Body of pancreas (tissue), 4 donors: ENCODE measurements around the gene SLC6A3. TPM values are rescaled to one million over a fixed set of nuclear protein-coding genes. Genes with fewer than 3 reads are reported as not detected.

Experiments used
- ATAC-seq: fragments of 150-250 bp; one replicate; pipeline ENCODE4 v1.9.1; 2016
- DNase-seq, 4 donors: peaks; one replicate each; pipeline ENCODE4 v3.0.0-alpha.2; 2019
- H3K27ac ChIP-seq, 4 donors: fragments of 200-600 bp; sonication (generic); 1 replicate in 3 of 4; 2 replicates in 1 of 4; pipeline versions ENCODE4 v1.5.1 to v1.6.1; 2016 to 2019; ENCODE audit warnings: mild to moderate bottlenecking in 1 of 4, mixed read lengths in 1 of 4, moderate library complexity in 1 of 4
- H3K27me3 ChIP-seq, 2 donors: fragments of 200-600 bp; sonication (generic); one replicate each; pipeline ENCODE4 v1.6.0; 2016; ENCODE audit warnings: mild to moderate bottlenecking in 1 of 2
- H3K36me3 ChIP-seq, 2 donors: fragments of 200-600 bp; sonication (generic); replicated peaks in 1 of 2; 2 replicates each; pipeline ENCODE4 v1.5.1; 2016; ENCODE audit warnings: low read depth in 2 of 2; ENCODE audit not compliant: insufficient read depth in 1 of 2
- H3K4me1 ChIP-seq: fragments of 200-600 bp; sonication (generic); one replicate; pipeline ENCODE4 v1.6.0; 2016
- H3K4me3 ChIP-seq, 2 donors: fragments of 200-600 bp; sonication (generic); 1 replicate in 1 of 2; 2 replicates in 1 of 2; pipeline ENCODE4 v1.5.1; 2016 to 2019
- H3K9me3 ChIP-seq, 3 donors: fragments of 200-600 bp; sonication (generic); 1 replicate in 2 of 3; 2 replicates in 1 of 3; pipeline ENCODE4 v1.5.1; 2016
- CTCF ChIP-seq, 7 experiments: fragments of 450-650 bp in 4 of 7; fragments of 200-600 bp in 3 of 7; sonication (generic) in 3 of 7; IDR thresholded peaks; one replicate each; pipeline ENCODE4 v1.5.1; 2016 to 2019; ENCODE audit warnings: antibody characterized with exemption in 7 of 7
- POLR2A ChIP-seq, 3 donors: fragments of 450-650 bp; IDR thresholded peaks; one replicate each; pipeline ENCODE4 v1.6.1; 2016; ENCODE audit warnings: antibody characterized with exemption in 3 of 3, mild to moderate bottlenecking in 2 of 3
- WGBS, 2 donors: methylation state at CpG; one replicate each; pipeline ENCODE4 v1.1.5; 2017; 5-methylcytosine and 5-hydroxymethylcytosine counted together
- intact Hi-C: fragments of 100-400 bp; cut with DNase I; formaldehyde crosslinking; loops from one replicate; pipeline ENCODE4 v1.15.1; 2023
- total RNA-seq, 2 donors: library from RNA; depleted of rRNA; stranded (reverse); fragments of >200 nt; gene quantifications; one replicate each; pipeline ENCODE4 v1.1.0, GENCODE V29; 2016

SLC6A3 gene
- total RNA-seq, 2 donors from 2014 or later: not detected

- Histone ChIP-seq H3K4me3 (no peak overlapping the region), H3K9me3 (no peaks in the 10 kb centered on the region), H3K36me3 (no peaks in the 10 kb centered on the region), H3K4me1 (no peaks in the 10 kb centered on the region), H3K27me3 (no peaks in the 10 kb centered on the region), H3K27ac (no peak overlapping the region)
- DNase-seq: no peak
- no peak for ATAC-seq
- TF ChIP-seq CTCF (IDR thresholded peaks at IDR 0.05) (no peak), POLR2A (IDR thresholded peaks at IDR 0.05) (no peak)
- WGBS, 2 donors: 57 to 68% methylated on average over 4 to 11 of the region's 11 CpGs
- intact Hi-C loops: no loop called here
Observed at GRCh38 chr5:1399737-1400136, 45.5 kb downstream of the SLC6A3 start.

- Histone ChIP-seq H3K36me3 (no peaks in the 10 kb centered on the region), H3K27me3 (no peaks in the 10 kb centered on the region), H3K9me3 (no peaks in the 10 kb centered on the region), H3K27ac (no peak overlapping the region), H3K4me3 (no peak overlapping the region), H3K4me1 (no peaks in the 10 kb centered on the region)
- 26 to 38% methylated on average over 12 to 18 of the region's 18 CpGs for WGBS, 2 donors
- DNase-seq (no peak), ATAC-seq (no peak)
- intact Hi-C loops: no loop called here
- no peak for TF ChIP-seq POLR2A (IDR thresholded peaks at IDR 0.05)
Observed at GRCh38 chr5:1396293-1396816, 48.9 kb downstream of the SLC6A3 start.

GRCh38 chr5:1394881-1395860 lies 50.1 kb downstream of the SLC6A3 start:
- no peak overlapping the region for H3K4me3 ChIP-seq
- intact Hi-C loops: no loop called here
- no peaks in the 10 kb centered on the region for H3K4me1 ChIP-seq
- no peak for ATAC-seq
- H3K9me3 ChIP-seq: no peaks in the 10 kb centered on the region
- H3K27ac ChIP-seq: no peak overlapping the region
- no peaks in the 10 kb centered on the region for H3K36me3 ChIP-seq
- TF ChIP-seq POLR2A (IDR thresholded peaks at IDR 0.05) (no peak), CTCF (IDR thresholded peaks at IDR 0.05) (no peak)
- no peak for DNase-seq
- peaks cover 0 to 4% of the 10 kb centered on the region in 2 donors for H3K27me3 ChIP-seq
- 65 to 68% methylated on average over 23 to 32 of the region's 32 CpGs for WGBS, 2 donors

GRCh38 chr5:1393571-1394501 lies 51.4 kb downstream of the SLC6A3 start:
- intact Hi-C loops: no loop called here
- H3K9me3 ChIP-seq: no peaks in the 10 kb centered on the region
- no peak for DNase-seq
- no peaks in the 10 kb centered on the region for H3K36me3 ChIP-seq
- TF ChIP-seq CTCF (IDR thresholded peaks at IDR 0.05): no peak
- 44 to 45% methylated on average over 22 to 35 of the region's 36 CpGs for WGBS, 2 donors
- no peak overlapping the region for H3K4me3 ChIP-seq
- no peaks in the 10 kb centered on the region for H3K4me1 ChIP-seq
- ATAC-seq: no peak
- peaks cover 0 to 4% of the 10 kb centered on the region in 2 donors for H3K27me3 ChIP-seq
- no peak overlapping the region for H3K27ac ChIP-seq
